ENCODE data around the gene BAD. TPM values are rescaled to one million over a fixed set of nuclear protein-coding genes. Genes with fewer than 3 reads are reported as not detected.

BAD gene
- total and polyA plus RNA-seq, 2 of the 13 experiments (the other 11 are each of a cell fraction or from before 2014, with no cell fraction given), result 17.9 to 28.5 TPM

DNA sequence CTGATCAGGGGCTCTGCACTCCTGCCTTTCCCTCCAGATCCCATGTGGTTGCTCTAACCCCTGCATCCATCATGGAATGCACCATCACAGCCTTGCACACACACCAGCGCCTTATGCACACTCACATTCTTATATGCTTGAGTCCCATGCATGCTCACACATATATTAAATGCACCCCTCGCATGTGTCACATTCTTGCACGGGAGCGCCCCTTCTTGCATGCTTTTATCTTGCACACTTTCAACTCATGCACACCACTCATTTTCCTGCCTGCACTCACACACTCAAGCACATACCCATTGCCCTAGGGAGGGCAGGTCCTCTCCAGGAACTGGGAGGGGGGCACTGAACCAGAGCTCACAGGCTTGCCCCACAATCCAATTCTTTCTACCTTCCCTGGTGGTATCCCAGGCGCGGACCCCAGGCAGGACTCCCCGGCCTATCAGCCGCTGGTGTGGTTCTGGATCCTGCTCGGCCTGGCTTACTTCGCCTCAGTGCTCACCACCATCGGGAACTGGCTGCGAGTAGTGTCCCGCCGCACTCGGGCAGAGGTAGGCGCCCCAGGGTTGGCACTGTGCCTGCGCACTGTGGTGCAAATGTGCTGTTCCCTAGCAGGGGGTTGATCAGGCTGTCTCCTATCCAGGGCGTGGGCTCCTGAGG lies 13.4 kb upstream of the BAD start:
- BruUV-seq (replicated peaks), result no TSS peak
- CTCF ChIA-PET (ENCODE audit: low intra/inter-chr PET ratio, low total read pairs), result no interaction called here
- in situ Hi-C loops (cut with HindIII; ENCODE audit: extremely low pct_ligation_motif_present, low pct_unique_long_range_greater_than_20kb), result no loop called here

More for the DNA sequence above, 13.4 kb upstream of the BAD start:
- no peak for ATAC-seq
- Histone ChIP-seq H3K9ac (ENCODE audit: insufficient read depth, low read depth, low read length) (no peak overlapping the region), H3K79me2 (ENCODE audit: insufficient read depth, low read length) (no peaks in the 10 kb centered on the region), H3K9me3 (ENCODE audit: low read length) (no peaks in the 10 kb centered on the region), H3K27ac (ENCODE audit: extremely low read length, insufficient read depth, low read length) (no peak overlapping the region), H4K20me1 (ENCODE audit: insufficient read depth, low read length) (0 out of 2 replicates have a peak, but pooled peaks cover 5% of the 10 kb centered on the region), H3K4me3 (replicated peaks in 1 of 3; ENCODE audit: insufficient read depth in 1 of 3, low read depth in 2 of 3, low read length in 3 of 3) (no peak overlapping the region), H3K36me3 (replicated peaks in 1 of 2; ENCODE audit: control insufficient read depth in 1 of 2, insufficient read depth in 2 of 2, low read length in 2 of 2) (no peaks in the 10 kb centered on the region), H3K4me2 (ENCODE audit: low read depth, low read length) (no peak overlapping the region), H3K4me1 (ENCODE audit: insufficient read depth, low read length) (peaks cover 25% of the 10 kb centered on the region), H2AFZ (ENCODE audit: low read length) (no peak overlapping the region), H3K27me3 (ENCODE audit: control insufficient read depth in 1 of 2, insufficient read depth in 2 of 2, low read length in 2 of 2) (peaks cover 30 to 76% of the 10 kb centered on the region in 2 experiments)
- no peak for FAIRE-seq
- 58% methylated on average over 9 of the region's 18 CpGs for WGBS (ENCODE audit: low lambda C conversion rate)
- DNase-seq (ENCODE audit: low spot score), result no peak
- TF ChIP-seq REST (IDR thresholded peaks at IDR 0.05; ENCODE audit: borderline replicate concordance in 1 of 2, low read depth in 1 of 2, low read length in 2 of 2) (no peak), ZNF224 (CRISPR knock-in tag; IDR thresholded peaks at IDR 0.05) (no peak), ZNF564 (CRISPR knock-in tag; IDR thresholded peaks at IDR 0.05) (no peak), ZFP37 (CRISPR knock-in tag; IDR thresholded peaks at IDR 0.05; ENCODE audit: borderline replicate concordance) (no peak), ZNF263 (CRISPR knock-in tag; IDR thresholded peaks at IDR 0.05) (no peak), ZNF260 (CRISPR knock-in tag; IDR thresholded peaks at IDR 0.05; ENCODE audit: borderline replicate concordance, low read depth) (no peak), THAP9 (CRISPR knock-in tag; IDR thresholded peaks at IDR 0.05; ENCODE audit: borderline replicate concordance) (no peak), PLRG1 (conservative IDR thresholded peaks at IDR 0.05) (no peak), ZNF546 (CRISPR knock-in tag; conservative IDR thresholded peaks at IDR 0.05) (no peak), AKAP8 (CRISPR knock-in tag; IDR thresholded peaks at IDR 0.05) (no peak)
- intact Hi-C loops (cut with micrococcal nuclease; ENCODE audit: unreplicated experiment), result no loop called here
- POLR2A ChIA-PET, result no interaction called here
